ENCODE measurements around the gene GLS. TPM values are rescaled to one million over a fixed set of nuclear protein-coding genes. Genes with fewer than 3 reads are reported as not detected.

GLS gene
- total and polyA plus RNA-seq, 4 donors, result 59.4 to 425 (median 227) TPM

DNA sequence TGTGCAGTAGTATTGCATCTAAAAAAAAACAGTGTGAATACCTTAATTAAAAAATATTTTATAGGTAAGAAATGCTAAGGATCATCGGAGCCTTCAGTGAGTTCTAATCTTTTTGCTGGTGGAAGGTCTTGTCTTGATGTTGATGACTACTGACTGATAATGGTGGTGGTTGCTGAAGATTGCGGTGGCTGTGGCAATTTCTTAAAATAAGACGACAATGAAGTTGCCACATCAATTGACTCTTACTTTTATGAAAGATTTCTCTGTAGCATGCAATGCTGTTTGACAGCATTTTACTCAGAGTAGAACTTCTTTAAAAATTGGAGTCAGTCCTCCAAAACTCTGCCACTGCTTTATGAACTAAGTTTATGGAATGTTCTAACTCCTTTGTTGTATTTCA, 36.2 kb downstream of the GLS start:
- no peak overlapping the region for H3K4me3 ChIP-seq (ENCODE audit: low read length in 2 of 2)
- no peaks in the 10 kb centered on the region for H3K9me3 ChIP-seq (ENCODE audit: control insufficient read depth, low read length)
- H3K4me1 ChIP-seq (ENCODE audit: control insufficient read depth in 1 of 2, insufficient read depth in 2 of 2, low read length in 2 of 2), result peaks cover 0 to 2% of the 10 kb centered on the region in 2 donors
- H3K36me3 ChIP-seq (ENCODE audit: control insufficient read depth in 1 of 2, insufficient read depth in 2 of 2, low read length in 1 of 2), result peaks cover 0 to 5% of the 10 kb centered on the region in 2 donors
- DNase-seq (no peak), ATAC-seq (ENCODE audit: low FRiP score) (no peak)
- no peak overlapping the region for H3K27ac ChIP-seq (ENCODE audit: low read depth in 1 of 2, low read length in 2 of 2)
- H3K27me3 ChIP-seq (ENCODE audit: control insufficient read depth in 1 of 2, insufficient read depth in 2 of 2, low read length in 1 of 2), result no peaks in the 10 kb centered on the region
- intact Hi-C loops (cut with DNase I), result no loop called here
- WGBS, 2 donors, result 67 to 77% methylated on average over 3 of the region's 3 CpGs

DNA sequence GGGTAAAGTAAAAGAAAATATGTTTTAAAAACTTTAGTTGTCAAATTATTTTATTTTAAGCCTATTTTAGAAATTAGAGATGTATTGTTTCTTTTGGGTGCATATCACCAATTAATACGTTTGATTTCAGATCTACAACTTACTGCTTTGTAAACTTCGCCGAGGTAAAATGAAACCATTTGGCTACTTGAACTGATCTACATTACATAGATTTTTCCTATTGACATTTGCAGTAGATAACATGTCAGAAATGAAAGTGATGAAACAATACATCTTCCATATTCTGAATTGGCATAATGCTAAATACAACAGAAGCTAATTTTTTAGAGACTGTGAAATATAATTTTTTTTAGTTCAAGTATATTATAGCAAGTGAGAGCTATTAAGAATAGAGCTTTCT, 39.5 kb downstream of the GLS start:
- no peaks in the 10 kb centered on the region for H3K27me3 ChIP-seq (ENCODE audit: control insufficient read depth in 1 of 2, insufficient read depth in 2 of 2, low read length in 1 of 2)
- intact Hi-C loops (cut with DNase I), result no loop called here
- ATAC-seq (ENCODE audit: low FRiP score), result no peak
- DNase-seq, result no peak
- H3K27ac ChIP-seq (ENCODE audit: low read depth in 1 of 2, low read length in 2 of 2), result no peak overlapping the region
- no peak overlapping the region for H3K4me3 ChIP-seq (ENCODE audit: low read length in 2 of 2)
- WGBS, 2 donors, result 65 to 69% methylated on average over 3 of the region's 3 CpGs
- H3K36me3 ChIP-seq (ENCODE audit: control insufficient read depth in 1 of 2, insufficient read depth in 2 of 2, low read length in 1 of 2), result peaks cover 3 to 5% of the 10 kb centered on the region in 2 donors
- H3K4me1 ChIP-seq (ENCODE audit: control insufficient read depth in 1 of 2, insufficient read depth in 2 of 2, low read length in 2 of 2), result peaks cover 0 to 2% of the 10 kb centered on the region in 2 donors
- H3K9me3 ChIP-seq (ENCODE audit: control insufficient read depth, low read length), result no peaks in the 10 kb centered on the region

DNA sequence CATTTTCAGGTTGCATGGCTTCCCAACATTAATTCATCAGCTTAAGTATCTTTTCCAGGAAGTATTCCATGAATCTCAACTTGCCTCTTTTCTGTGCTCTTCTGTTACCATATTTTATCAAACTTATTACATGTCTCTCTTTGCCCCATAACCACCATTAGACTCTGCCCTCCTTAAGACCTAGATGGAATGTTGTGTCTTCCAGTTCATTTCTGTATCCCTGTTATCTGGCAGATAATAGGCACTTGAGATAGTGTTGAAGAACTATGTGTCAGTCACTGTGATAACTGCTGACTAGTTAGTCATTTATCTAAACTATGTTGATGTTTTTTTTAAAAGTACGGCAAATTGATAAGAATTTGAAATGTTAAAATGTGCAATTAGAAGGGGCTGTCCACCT, 41.8 kb downstream of the GLS start:
- intact Hi-C loops (cut with DNase I), result no loop called here
- WGBS, 2 donors, result 18 to 28% methylated on average over 1 of the region's 1 CpG
- no peaks in the 10 kb centered on the region for H3K27me3 ChIP-seq (ENCODE audit: control insufficient read depth in 1 of 2, insufficient read depth in 2 of 2, low read length in 1 of 2)
- H3K27ac ChIP-seq (ENCODE audit: low read depth in 1 of 2, low read length in 2 of 2), result no peak overlapping the region
- DNase-seq, result no peak
- no peak for ATAC-seq (ENCODE audit: low FRiP score)
- no peaks in the 10 kb centered on the region for H3K9me3 ChIP-seq (ENCODE audit: control insufficient read depth, low read length)
- peaks cover 0 to 2% of the 10 kb centered on the region in 2 donors for H3K4me1 ChIP-seq (ENCODE audit: control insufficient read depth in 1 of 2, insufficient read depth in 2 of 2, low read length in 2 of 2)
- no peak overlapping the region for H3K4me3 ChIP-seq (ENCODE audit: low read length in 2 of 2)
- H3K36me3 ChIP-seq (ENCODE audit: control insufficient read depth in 1 of 2, insufficient read depth in 2 of 2, low read length in 1 of 2), result peaks cover 3 to 5% of the 10 kb centered on the region in 2 donors

DNA sequence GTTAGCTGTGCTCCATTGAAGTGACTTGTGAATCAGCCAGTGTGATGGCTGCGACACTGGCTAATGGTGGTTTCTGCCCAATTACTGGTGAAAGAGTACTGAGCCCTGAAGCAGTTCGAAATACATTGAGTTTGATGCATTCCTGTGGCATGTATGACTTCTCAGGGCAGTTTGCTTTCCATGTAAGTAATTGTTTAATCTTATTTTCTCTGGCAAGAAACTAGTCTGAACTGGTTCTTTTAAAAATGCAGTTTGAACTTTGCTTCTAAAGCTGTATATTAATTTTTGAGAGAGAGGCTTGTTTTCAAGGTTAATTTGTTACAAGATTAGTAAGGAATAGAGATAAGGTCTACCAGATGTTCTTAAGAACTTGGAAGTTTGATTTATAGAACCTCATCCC, 46.7 kb downstream of the GLS start:
- no peak for ATAC-seq (ENCODE audit: low FRiP score)
- 9 to 19% methylated on average over 2 of the region's 2 CpGs for WGBS, 2 donors
- peaks cover 2 to 3% of the 10 kb centered on the region in 2 donors for H3K36me3 ChIP-seq (ENCODE audit: control insufficient read depth in 1 of 2, insufficient read depth in 2 of 2, low read length in 1 of 2)

DNA sequence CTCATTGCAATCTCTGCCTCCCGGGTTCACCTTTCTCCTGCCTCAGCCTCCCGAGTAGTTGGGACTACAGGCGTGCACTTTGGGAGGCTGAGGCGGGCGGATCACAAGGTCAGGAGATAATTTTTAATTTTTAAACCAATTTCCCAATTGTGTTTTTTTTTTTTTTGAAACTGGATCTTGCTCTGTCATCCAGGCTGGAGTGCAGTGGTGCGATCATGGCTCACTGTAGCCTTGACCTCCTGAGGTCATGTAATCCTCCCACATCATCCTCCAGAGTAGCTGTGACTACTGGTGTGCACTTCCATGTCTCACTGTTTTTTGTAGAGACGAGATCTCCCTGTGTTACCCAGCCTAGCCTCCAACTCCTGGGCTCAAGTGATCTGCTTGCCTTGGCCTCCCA, 49.3 kb downstream of the GLS start:
- no peak for ATAC-seq (ENCODE audit: low FRiP score)
- Histone ChIP-seq H3K27ac (ENCODE audit: low read depth in 1 of 2, low read length in 2 of 2) (no peak overlapping the region), H3K4me1 (ENCODE audit: control insufficient read depth in 1 of 2, insufficient read depth in 2 of 2, low read length in 2 of 2) (no peaks in the 10 kb centered on the region), H3K9me3 (ENCODE audit: control insufficient read depth, low read length) (no peaks in the 10 kb centered on the region), H3K4me3 (ENCODE audit: low read length in 2 of 2) (no peak overlapping the region), H3K27me3 (ENCODE audit: control insufficient read depth in 1 of 2, insufficient read depth in 2 of 2, low read length in 1 of 2) (no peaks in the 10 kb centered on the region), H3K36me3 (ENCODE audit: control insufficient read depth in 1 of 2, insufficient read depth in 2 of 2, low read length in 1 of 2) (no peaks in the 10 kb centered on the region)
- no peak for DNase-seq
- intact Hi-C loops (cut with DNase I), result loop anchor here in 1 of 2 donors (5.0 kb wide), 1 partner anchor 38 kb away; no protein-coding TSS in a partner anchor
- 90 to 92% methylated on average over 7 of the region's 7 CpGs for WGBS, 2 donors

More for the DNA sequence above, 46.7 kb downstream of the GLS start:
- intact Hi-C loops (cut with DNase I), result no loop called here
- H3K4me3 ChIP-seq (ENCODE audit: low read length in 2 of 2), result no peak overlapping the region
- H3K4me1 ChIP-seq (ENCODE audit: control insufficient read depth in 1 of 2, insufficient read depth in 2 of 2, low read length in 2 of 2), result peaks cover 0 to 2% of the 10 kb centered on the region in 2 donors
- no peak overlapping the region for H3K27ac ChIP-seq (ENCODE audit: low read depth in 1 of 2, low read length in 2 of 2)
- DNase-seq, result no peak
- H3K27me3 ChIP-seq (ENCODE audit: control insufficient read depth in 1 of 2, insufficient read depth in 2 of 2, low read length in 1 of 2), result no peaks in the 10 kb centered on the region
- no peaks in the 10 kb centered on the region for H3K9me3 ChIP-seq (ENCODE audit: control insufficient read depth, low read length)

DNA sequence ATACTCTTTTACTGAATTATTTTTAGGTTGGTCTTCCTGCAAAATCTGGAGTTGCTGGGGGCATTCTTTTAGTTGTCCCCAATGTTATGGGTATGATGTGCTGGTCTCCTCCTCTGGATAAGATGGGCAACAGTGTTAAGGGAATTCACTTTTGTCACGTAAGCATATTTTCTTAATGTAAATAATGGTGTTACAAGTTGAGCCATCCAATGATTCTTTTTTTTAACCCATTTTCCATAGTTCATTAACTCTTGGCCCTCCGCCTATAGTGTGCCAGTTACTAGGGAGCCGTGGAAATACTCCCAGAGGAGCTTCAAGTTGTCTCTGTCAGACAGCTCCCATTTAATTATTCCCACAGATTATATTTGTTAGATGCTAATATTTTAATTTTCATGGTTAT, 49.8 kb downstream of the GLS start:
- no peaks in the 10 kb centered on the region for H3K4me1 ChIP-seq (ENCODE audit: control insufficient read depth in 1 of 2, insufficient read depth in 2 of 2, low read length in 2 of 2)
- intact Hi-C loops (cut with DNase I), result loop anchor here in 1 of 2 donors (5.0 kb wide), 1 partner anchor 38 kb away; no protein-coding TSS in a partner anchor
- H3K27me3 ChIP-seq (ENCODE audit: control insufficient read depth in 1 of 2, insufficient read depth in 2 of 2, low read length in 1 of 2), result no peaks in the 10 kb centered on the region
- ATAC-seq (ENCODE audit: low FRiP score), result no peak
- no peaks in the 10 kb centered on the region for H3K36me3 ChIP-seq (ENCODE audit: control insufficient read depth in 1 of 2, insufficient read depth in 2 of 2, low read length in 1 of 2)
- H3K9me3 ChIP-seq (ENCODE audit: control insufficient read depth, low read length), result no peaks in the 10 kb centered on the region
- DNase-seq, result no peak
- 81 to 87% methylated on average over 3 of the region's 3 CpGs for WGBS, 2 donors
- H3K27ac ChIP-seq (ENCODE audit: low read depth in 1 of 2, low read length in 2 of 2), result no peak overlapping the region
- no peak overlapping the region for H3K4me3 ChIP-seq (ENCODE audit: low read length in 2 of 2)

DNA sequence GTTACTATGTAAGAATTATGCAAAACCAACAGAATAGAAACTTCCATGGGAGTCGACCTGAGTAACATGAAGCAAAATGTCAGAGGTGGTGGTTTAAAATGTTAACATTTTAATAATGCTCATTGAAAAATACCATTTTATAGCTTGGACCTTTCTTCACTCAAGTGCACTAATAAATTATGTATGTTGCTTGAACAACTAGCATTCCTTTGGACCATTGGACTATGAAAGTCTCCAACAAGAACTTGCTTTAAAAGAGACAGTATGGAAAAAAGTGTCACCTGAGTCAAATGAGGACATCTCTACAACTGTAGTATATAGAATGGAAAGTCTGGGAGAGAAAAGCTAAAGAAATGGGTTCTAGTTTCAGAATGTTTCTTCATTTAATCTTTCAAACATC, 51.9 kb downstream of the GLS start:
- intact Hi-C loops (cut with DNase I), result loop anchor here in 1 of 2 donors (5.0 kb wide), 1 partner anchor 40 kb away; no protein-coding TSS in a partner anchor
- H3K27me3 ChIP-seq (ENCODE audit: control insufficient read depth in 1 of 2, insufficient read depth in 2 of 2, low read length in 1 of 2), result no peaks in the 10 kb centered on the region
- ATAC-seq (ENCODE audit: low FRiP score), result no peak
- no peak overlapping the region for H3K4me3 ChIP-seq (ENCODE audit: low read length in 2 of 2)
- no peaks in the 10 kb centered on the region for H3K9me3 ChIP-seq (ENCODE audit: control insufficient read depth, low read length)
- H3K36me3 ChIP-seq (ENCODE audit: control insufficient read depth in 1 of 2, insufficient read depth in 2 of 2, low read length in 1 of 2), result no peaks in the 10 kb centered on the region
- no peak overlapping the region for H3K27ac ChIP-seq (ENCODE audit: low read depth in 1 of 2, low read length in 2 of 2)
- WGBS, 2 donors, result 71 to 75% methylated on average over 1 of the region's 1 CpG
- no peaks in the 10 kb centered on the region for H3K4me1 ChIP-seq (ENCODE audit: control insufficient read depth in 1 of 2, insufficient read depth in 2 of 2, low read length in 2 of 2)
- no peak for DNase-seq

DNA sequence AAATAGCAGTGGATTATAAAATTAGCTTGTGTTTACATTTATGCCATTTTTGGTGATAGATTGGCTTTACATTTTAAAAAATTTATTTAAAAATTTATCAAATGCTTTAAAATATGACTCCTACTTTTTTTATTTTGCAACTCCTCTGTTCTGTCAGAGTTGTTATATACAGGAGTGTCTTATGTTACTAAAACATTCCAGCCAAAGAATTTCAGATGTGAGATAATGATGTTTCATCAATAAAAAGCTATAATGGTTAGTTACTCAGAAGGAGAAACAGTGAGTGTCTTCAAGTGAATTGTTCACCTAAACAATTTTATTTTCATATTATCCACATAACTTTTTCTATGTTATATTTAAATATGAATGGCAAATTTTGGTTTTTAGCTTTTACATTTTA, 52.7 kb downstream of the GLS start:
- H3K27me3 ChIP-seq (ENCODE audit: control insufficient read depth in 1 of 2, insufficient read depth in 2 of 2, low read length in 1 of 2), result no peaks in the 10 kb centered on the region
- H3K9me3 ChIP-seq (ENCODE audit: control insufficient read depth, low read length), result no peaks in the 10 kb centered on the region
- ATAC-seq (ENCODE audit: low FRiP score), result no peak
- no peak overlapping the region for H3K27ac ChIP-seq (ENCODE audit: low read depth in 1 of 2, low read length in 2 of 2)
- intact Hi-C loops (cut with DNase I), result loop anchor here in 1 of 2 donors (5.0 kb wide), 1 partner anchor 41 kb away; no protein-coding TSS in a partner anchor
- H3K4me3 ChIP-seq (ENCODE audit: low read length in 2 of 2), result no peak overlapping the region
- DNase-seq, result no peak
- H3K36me3 ChIP-seq (ENCODE audit: control insufficient read depth in 1 of 2, insufficient read depth in 2 of 2, low read length in 1 of 2), result no peaks in the 10 kb centered on the region
- no peaks in the 10 kb centered on the region for H3K4me1 ChIP-seq (ENCODE audit: control insufficient read depth in 1 of 2, insufficient read depth in 2 of 2, low read length in 2 of 2)

DNA sequence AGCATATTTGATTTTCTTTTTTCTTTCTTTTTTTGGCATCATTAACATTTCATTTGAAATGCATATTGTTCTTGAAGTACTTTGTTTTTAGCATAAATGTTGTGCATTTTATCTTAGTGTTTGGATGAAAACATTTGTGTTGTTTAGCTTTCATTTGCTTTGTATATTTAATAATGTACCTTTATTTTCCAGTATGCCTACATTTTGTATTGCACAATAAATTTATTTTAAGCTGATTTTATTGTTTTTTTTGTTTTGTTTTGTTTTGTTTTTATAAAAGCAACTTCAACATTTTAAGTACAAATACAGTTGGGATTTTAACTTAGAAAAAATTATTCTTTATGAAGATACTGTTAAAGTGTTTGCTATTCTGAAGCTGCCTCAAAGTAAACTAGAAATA, 54.4 kb downstream of the GLS start:
- H3K4me1 ChIP-seq (ENCODE audit: control insufficient read depth in 1 of 2, insufficient read depth in 2 of 2, low read length in 2 of 2), result no peaks in the 10 kb centered on the region
- H3K9me3 ChIP-seq (ENCODE audit: control insufficient read depth, low read length), result no peaks in the 10 kb centered on the region
- intact Hi-C loops (cut with DNase I), result loop anchor here in 1 of 2 donors (5.0 kb wide), 1 partner anchor 33 kb away; no protein-coding TSS in a partner anchor
- no peak overlapping the region for H3K27ac ChIP-seq (ENCODE audit: low read depth in 1 of 2, low read length in 2 of 2)
- H3K4me3 ChIP-seq (ENCODE audit: low read length in 2 of 2), result no peak overlapping the region
- H3K36me3 ChIP-seq (ENCODE audit: control insufficient read depth in 1 of 2, insufficient read depth in 2 of 2, low read length in 1 of 2), result no peaks in the 10 kb centered on the region
- ATAC-seq (ENCODE audit: low FRiP score) (no peak), DNase-seq (no peak)
- no peaks in the 10 kb centered on the region for H3K27me3 ChIP-seq (ENCODE audit: control insufficient read depth in 1 of 2, insufficient read depth in 2 of 2, low read length in 1 of 2)
